Activated naive CD4-positive, alpha-beta T cell treated with anti-CD3 and anti-CD28 coated beads, Interleukin-2, amount 50 U/mL, for 72 hours (primary cell): Measurements from ENCODE around the gene VPS35L. TPM values are rescaled to one million over a fixed set of nuclear protein-coding genes. Genes with fewer than 3 reads are reported as not detected.

Experiments
- ATAC-seq, 2 donors: fragments of 150-1000 bp; cut with Tn5 transposase; 2 replicates each; pipeline ENCODE4 v1.10.0; 2021; ENCODE audit warnings: mild to moderate bottlenecking in 2 of 2, moderate library complexity in 2 of 2
- DNase-seq, 2 donors: peaks; one replicate each; pipeline ENCODE4 v3.0.0; 2021 to 2022; ENCODE audit warnings: low spot score in 2 of 2
- H3K27ac Mint-ChIP-seq, 2 donors: one replicate each; pipeline ENCODE4 v1.8.0; 2022; ENCODE audit warnings: mild to moderate bottlenecking in 2 of 2, mixed read lengths in 2 of 2
- H3K36me3 Mint-ChIP-seq, 2 donors: one replicate each; pipeline ENCODE4 v1.8.0; 2022; ENCODE audit warnings: mixed read lengths in 2 of 2
- H3K9me3 Mint-ChIP-seq, 2 donors: one replicate each; pipeline ENCODE4 v1.8.0; 2022; ENCODE audit warnings: mixed read lengths in 2 of 2
- total RNA-seq, 2 donors: library from RNA; stranded (reverse); gene quantifications; one replicate each; pipeline ENCODE4 v1.2.3, GENCODE V29; 2022

The VPS35L gene
- total RNA-seq, 2 donors from 2014 or later: 47.5 to 49.0 TPM

DNA sequence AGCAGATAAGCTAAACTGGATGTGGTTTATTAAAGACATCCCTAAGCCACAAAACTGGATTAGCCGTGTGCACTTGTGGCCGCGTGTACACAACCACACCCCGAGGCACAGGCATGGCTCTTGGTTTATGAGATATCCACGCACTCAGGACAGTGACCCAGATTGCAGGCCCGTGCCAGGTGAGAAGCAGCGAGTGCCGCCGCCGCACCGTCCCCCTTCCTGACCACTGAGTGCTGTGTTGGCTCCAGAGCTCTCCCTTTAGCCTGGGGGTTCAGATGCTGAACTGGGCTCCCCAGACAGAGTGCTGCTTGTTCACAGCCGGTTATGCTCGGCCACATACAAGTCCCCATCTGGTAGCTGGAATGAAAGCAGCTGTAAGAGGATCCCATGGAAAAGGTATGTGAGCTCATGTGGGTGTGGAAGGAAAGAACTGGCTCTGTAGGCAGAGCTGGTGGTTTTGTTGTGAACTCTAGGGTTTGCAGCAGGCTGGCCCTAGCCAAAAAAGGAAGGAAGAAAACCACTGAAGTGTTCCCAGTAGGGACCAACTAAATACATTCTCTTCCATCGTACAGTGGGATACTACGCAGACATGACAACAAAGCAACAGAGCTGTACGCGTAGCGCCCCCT, 133.0 kb downstream of the VPS35L start:
- DNase-seq (no peak), ATAC-seq (no peak)
- Mint-ChIP-seq H3K9me3 (peaks cover 0 to 2% of the 10 kb centered on the region in 2 donors), H3K36me3 (peaks cover 26 to 48% of the 10 kb centered on the region in 2 donors), H3K27ac (peak overlapping the region; percentile 50)

DNA sequence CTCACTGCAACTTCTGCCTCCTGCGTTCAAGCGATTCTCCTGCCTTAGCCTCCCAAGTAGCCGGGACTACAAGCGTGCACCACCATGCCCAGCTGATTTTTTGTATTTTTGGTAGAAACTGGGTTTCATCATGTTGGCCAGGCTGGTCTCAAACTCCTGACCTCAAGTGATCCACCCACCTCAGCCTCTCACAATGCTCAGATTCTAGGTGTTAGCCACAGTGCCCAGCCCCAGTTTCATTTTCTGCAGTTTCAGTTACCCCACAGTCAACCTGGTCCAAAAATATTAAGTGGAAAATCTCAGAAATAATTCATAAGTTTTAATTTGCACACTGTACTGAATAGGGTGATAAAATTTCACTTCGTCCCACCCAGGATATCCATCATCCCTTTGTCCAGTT, 133.8 kb downstream of the VPS35L start:
- peak overlapping the region in 1 of 2 donors; percentile 65 for H3K27ac Mint-ChIP-seq
- H3K9me3 Mint-ChIP-seq: no peaks in the 10 kb centered on the region
- peaks cover 20 to 43% of the 10 kb centered on the region in 2 donors for H3K36me3 Mint-ChIP-seq
- ATAC-seq (peak in 1 of 2 donors; percentile 37), DNase-seq (no peak)

DNA sequence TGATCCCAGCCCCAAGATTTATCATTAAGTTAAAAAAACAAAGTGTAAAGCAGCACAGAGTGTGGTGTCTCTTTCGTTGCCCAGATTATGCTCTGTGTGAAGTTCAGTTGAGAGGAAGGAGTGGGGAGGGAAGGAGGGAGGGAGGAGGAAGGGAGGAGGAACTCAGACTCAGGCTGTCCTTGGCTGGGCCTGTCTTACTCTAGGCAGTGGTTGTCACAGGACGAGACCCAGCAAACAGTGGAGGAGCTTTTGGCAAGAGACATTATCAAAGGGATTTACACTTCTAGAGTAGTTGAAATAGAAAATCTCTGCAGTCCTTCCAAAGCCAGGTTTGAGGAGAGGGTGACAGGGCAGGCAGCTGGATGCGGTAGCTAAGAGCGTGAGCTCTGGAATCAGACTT, 134.7 kb downstream of the VPS35L start:
- DNase-seq (no peak), ATAC-seq (no peak)
- Mint-ChIP-seq H3K27ac (no peak overlapping the region), H3K36me3 (peaks cover 15 to 35% of the 10 kb centered on the region in 2 donors), H3K9me3 (no peaks in the 10 kb centered on the region)

DNA sequence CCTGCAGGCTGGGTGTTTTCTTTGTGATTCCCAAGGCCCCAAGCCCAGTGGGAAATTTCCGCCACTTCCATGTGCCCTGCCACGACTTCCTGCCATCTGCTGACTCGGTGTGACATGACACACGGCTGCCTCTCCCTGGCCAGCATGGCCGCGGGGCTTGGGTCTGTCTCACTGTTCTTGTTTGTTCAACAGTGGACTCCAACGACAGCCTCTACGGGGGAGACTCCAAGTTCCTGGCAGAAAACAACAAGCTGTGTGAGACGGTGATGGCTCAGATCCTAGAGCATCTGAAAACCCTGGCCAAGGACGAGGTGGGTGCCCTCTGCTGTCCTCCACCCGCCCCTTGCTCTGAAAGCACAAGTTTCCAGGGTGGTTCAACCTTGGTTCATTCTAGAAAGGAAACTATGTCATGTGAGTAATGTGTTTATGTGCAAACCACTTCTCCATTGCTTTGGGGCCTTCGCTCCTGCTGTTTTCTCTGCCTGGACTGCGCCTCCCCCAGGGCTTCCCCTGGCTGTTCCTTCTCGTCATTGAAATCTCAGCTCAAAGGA, 135.7 kb downstream of the VPS35L start:
- H3K9me3 Mint-ChIP-seq: no peaks in the 10 kb centered on the region
- ATAC-seq (no peak), DNase-seq (no peak)
- H3K36me3 Mint-ChIP-seq: peaks cover 5 to 26% of the 10 kb centered on the region in 2 donors
- H3K27ac Mint-ChIP-seq: peak overlapping the region; percentile 23 to 85

DNA sequence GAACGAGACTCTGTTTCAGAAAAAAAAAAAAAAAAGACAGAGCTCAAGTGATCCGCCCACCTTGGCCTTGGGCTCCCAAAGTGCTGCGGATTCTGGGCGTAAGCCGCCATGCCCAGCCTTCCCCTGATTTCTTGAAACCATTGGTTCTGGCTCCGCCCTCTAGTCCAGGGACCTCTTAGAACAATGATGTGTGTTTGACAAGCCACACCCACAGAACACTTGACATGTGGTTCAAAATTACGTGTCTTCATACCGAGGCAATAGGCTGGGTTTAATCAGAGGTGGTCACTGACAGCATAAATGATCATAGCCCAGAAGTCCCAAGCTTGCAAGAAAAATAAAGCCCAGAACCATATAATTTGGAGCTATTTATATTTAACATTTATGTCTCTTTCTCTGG, 139.5 kb downstream of the VPS35L start:
- Mint-ChIP-seq H3K9me3 (no peaks in the 10 kb centered on the region), H3K36me3 (peaks cover 16 to 35% of the 10 kb centered on the region in 2 donors), H3K27ac (peak overlapping the region in 1 of 2 donors; percentile 82)
- DNase-seq (no peak), ATAC-seq (no peak)

DNA sequence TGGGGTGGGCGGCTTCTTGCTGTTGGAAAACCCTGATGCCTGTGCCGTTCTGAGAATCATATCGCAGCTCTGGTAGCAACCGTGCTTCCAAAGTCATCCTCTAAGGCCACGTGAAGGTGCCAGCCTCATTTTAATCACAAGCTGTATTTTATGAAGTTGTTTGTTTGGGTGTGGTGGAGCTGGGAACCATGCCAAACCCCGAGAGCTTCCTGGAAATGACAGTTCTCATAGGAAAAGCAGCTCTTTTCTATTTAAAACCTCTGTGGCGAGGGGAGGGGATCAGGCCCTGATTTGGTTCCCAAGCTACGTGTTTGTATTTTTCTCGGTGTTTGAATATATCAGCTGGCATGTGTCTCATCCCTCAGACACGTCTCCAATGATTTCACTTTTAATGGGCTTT, 140.8 kb downstream of the VPS35L start:
- Mint-ChIP-seq H3K9me3 (no peaks in the 10 kb centered on the region), H3K36me3 (peaks cover 21 to 48% of the 10 kb centered on the region in 2 donors), H3K27ac (peak overlapping the region; percentile 82 to 88)
- ATAC-seq (peak; percentile 30 to 52), DNase-seq (peak in 1 of 2 donors; percentile 30)

DNA sequence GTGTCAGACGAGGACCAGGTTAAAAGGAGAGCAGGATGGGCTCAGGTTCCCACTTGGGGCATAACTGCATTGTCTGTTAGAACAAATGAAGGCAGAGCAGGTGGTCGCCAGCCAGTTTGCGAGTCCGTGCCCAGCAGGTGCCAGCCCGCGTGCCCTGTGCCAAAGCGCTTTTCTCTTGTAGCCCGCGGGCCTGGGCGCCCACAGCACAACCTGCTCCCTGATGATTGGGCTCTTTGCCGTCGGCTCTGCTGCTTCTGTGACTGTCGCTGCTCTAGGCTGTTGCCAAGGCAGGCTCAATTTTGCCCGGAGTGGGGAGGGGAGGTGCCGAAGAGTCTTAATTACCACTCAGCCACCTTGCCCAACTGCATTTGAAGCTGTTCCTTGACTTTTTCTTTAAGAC, 141.5 kb downstream of the VPS35L start:
- no peak for ATAC-seq
- peaks cover 21 to 44% of the 10 kb centered on the region in 2 donors for H3K36me3 Mint-ChIP-seq
- H3K9me3 Mint-ChIP-seq: no peaks in the 10 kb centered on the region
- no peak for DNase-seq
- peak overlapping the region; percentile 82 to 88 for H3K27ac Mint-ChIP-seq

DNA sequence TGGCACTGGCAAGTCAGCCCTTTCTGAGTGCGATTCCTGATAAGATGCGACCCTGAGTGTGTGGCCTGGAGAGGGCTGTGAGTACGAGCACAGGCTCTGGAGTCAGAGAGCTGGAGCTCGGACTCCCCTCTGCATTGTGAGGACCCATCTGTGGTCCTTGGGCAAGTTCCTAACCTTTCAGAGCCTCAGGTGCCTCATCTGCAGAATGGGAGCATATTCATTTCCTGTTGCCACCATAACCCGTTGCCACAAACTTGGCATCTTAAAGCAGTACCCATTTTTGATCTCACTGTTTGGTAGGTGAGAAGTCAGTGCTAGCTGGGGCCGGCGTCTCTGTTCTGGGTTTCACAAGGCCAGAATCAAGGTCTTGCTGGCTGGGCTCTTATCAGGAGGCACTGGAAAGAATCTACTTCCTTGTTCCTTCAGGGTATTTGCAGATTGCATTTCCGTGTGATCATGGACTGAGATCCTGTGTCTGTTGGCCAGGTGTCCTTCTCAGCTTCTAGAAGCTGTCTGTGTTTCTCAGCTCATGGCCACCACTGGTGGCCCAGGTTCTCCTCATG, 142.3 kb downstream of the VPS35L start:
- ATAC-seq: peak in 1 of 2 donors; percentile 45
- H3K36me3 Mint-ChIP-seq: peaks cover 21 to 39% of the 10 kb centered on the region in 2 donors
- DNase-seq: no peak
- H3K27ac Mint-ChIP-seq: peak overlapping the region; percentile 37 to 82
- no peaks in the 10 kb centered on the region for H3K9me3 Mint-ChIP-seq

DNA sequence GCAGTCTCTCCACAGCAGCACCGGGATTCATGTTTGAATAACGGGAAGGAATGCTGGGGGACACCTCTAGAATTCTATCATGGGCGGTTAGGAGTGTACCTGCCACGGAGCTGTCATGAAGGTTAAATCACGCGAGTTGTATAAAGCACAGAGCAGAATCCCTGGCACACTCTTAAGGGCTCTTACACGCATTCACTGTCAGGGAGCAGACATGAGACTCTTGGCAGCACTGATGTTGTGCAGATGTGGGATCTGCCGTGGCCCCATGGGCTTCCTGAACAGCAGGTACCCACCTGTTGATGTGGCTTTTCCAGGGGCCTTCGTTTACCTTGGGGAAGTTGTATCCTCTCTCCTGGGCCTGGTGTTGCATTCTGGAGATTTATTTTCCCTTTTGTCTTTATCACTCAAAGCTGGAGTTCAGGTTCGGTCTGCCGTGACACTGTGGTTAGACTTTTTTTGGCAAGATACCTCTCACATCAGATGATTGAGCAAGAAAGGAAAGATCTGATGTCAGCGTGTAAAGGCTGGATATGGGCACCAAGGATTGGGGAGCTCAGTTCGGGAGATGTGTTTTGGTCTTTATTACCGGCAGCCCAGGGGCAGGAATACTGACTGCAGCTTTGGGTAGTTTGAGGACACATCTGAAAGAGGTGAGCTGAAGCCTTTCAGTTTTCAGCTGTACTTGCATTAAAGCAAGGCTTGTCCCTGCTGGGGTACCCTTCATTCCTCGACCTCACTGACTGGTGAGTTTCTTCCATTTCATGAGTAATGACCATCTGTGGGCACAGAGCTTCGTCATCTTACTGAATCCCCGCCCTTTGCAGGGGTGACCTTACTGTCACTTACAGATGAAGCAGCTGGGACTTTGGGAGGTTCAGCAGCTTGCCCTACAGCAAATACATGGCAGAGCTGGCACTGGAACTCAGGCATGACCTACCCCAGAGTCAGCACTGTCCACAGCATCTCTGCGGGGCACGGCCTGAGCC, 143.3 kb downstream of the VPS35L start:
- ATAC-seq (peak; percentile 47 to 71), DNase-seq (no peak)
- Mint-ChIP-seq H3K27ac (peak overlapping the region; percentile 37 to 79), H3K36me3 (peaks cover 21 to 43% of the 10 kb centered on the region in 2 donors), H3K9me3 (no peaks in the 10 kb centered on the region)

DNA sequence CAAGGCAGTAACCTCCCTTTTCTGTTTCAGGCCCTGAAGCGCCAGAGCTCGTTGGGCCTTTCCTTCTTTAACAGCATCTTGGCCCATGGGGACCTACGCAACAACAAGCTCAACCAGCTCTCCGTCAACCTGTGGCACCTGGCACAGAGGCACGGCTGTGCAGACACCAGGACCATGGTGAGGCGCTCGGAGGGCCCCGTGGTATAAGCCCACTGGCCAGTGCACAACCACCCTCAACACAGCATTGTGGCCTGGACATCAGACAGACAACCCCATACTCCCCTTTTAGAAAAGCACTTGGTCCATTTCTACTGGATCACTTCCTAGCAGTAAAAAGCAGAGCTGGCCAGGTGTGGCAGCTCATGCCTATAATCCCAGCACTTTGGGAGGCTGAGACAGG, 144.0 kb downstream of the VPS35L start:
- peaks cover 21 to 50% of the 10 kb centered on the region in 2 donors for H3K36me3 Mint-ChIP-seq
- no peaks in the 10 kb centered on the region for H3K9me3 Mint-ChIP-seq
- no peak for DNase-seq
- peak overlapping the region in 1 of 2 donors; percentile 79 for H3K27ac Mint-ChIP-seq
- no peak for ATAC-seq

DNA sequence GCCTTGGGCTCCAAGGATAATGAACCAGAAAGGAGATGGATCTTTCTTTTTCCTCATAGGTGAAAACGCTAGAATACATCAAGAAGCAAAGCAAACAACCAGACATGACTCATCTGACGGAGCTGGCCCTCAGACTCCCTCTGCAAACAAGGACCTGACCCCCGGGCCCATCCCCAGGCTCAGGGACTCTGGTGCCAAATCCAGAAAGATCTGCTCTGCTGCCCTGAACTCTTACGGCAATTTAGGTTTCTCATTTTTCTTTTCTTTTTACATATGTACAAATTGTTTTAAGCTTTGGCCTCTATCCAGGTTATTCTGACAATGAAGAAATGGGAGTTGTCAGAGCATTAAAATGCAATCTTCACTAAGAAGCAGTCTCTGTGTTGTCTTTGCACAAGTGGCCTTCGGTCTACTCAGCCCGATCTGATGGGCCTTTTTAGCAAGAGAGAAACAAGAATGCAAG, 144.8 kb downstream of the VPS35L start:
- Mint-ChIP-seq H3K36me3 (peaks cover 28 to 58% of the 10 kb centered on the region in 2 donors), H3K9me3 (no peaks in the 10 kb centered on the region), H3K27ac (peak overlapping the region; percentile 44 to 64)
- ATAC-seq (no peak), DNase-seq (no peak)

DNA sequence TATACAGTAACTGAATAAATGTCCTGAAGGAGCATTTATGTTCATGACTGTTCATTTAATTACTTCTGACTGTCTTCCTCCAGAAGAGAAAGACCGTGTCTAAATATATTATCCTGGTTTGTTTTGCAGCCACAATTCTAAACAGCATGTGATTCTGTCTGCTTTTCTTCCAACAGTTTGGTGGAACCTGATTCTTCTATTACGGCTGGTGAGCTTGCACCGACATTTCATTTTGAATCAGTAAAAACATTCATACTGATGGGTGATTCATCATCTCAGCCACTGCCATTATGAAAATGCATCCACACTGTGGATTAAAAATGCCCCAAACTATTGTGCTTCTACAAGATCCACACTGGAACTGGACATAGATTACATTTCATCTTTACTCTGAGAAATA, 145.6 kb downstream of the VPS35L start:
- DNase-seq (no peak), ATAC-seq (peak; percentile 19 to 63)
- peak overlapping the region in 1 of 2 donors; percentile 36 for H3K27ac Mint-ChIP-seq
- no peaks in the 10 kb centered on the region for H3K9me3 Mint-ChIP-seq
- H3K36me3 Mint-ChIP-seq: peaks cover 28 to 65% of the 10 kb centered on the region in 2 donors

DNA sequence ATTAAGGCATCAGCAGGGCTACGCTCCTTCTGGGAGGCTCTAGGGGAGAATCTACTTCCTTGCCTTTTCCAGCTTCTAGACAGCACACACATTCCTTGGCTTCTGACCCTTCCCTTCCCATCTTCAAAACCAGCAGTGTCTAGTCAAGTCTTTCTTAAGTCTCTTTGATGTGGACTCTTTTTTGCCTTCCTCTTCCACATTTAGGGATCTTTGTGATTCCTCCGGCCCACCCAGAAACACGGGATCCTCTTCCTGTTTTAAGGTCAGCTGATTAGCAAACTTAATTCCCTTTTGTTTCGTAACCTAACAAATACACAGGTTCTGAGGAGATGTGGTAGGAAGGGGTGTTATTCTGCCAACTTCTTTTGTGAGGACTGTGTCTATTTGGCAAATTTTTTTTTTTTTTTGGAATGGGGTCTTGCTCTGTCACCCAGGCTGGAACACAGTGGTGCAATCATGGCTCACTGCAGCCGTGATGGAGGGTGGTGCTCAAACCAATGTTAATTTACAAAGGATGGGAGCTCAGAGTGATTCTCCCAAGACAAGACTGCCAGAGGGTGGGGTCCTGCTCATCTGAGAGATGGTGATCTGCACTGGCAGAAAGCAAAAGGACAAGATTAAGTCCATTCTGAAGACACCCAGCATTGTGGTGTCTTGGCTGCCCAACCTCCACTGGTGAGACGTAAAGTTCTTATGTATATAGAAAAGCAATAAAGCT, 147.8 kb downstream of the VPS35L start:
- H3K27ac Mint-ChIP-seq: peak overlapping the region in 1 of 2 donors; percentile 29
- DNase-seq (no peak), ATAC-seq (no peak)
- H3K36me3 Mint-ChIP-seq: peaks cover 25 to 53% of the 10 kb centered on the region in 2 donors
- H3K9me3 Mint-ChIP-seq: no peaks in the 10 kb centered on the region

DNA sequence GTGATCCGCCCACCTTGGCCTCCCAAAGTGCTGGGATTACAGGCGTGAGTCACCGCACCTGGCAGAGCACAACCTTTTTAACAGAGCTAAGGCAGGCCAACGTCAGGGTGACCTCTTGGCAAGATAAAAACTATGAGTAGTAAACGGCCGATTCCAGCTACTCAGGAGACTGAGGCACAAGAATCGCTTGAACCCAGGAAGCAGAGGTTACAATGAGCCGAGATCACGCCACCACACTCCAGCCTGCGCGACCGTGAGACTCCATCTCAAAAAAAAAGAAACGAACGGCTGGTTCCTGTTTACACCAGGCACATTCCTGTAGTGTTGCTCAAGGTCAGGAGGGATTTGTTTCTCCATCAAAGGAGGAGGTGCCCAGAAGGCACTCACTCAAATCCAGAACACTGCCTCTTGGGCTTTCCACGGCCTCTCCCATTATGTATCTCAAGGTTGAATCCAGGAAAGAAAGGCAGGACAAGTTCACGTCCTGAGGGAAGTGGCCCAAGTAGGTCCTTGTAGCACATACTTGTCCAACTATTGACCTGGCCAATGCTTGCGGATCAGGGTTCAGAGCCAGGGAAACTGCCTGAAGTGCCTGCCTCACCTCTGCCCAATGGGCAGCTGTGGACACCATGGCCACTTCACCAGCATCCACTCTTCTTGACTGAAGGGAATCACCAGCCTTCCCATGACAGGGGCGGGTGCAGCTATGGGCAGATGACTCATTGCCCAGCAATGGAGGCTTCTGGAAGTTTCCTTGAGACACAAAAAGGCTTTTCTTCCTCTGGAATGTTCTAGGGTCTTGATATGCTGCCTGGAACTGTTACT, 149.0 kb downstream of the VPS35L start:
- H3K27ac Mint-ChIP-seq: peak overlapping the region in 1 of 2 donors; percentile 66
- no peak for ATAC-seq

DNA sequence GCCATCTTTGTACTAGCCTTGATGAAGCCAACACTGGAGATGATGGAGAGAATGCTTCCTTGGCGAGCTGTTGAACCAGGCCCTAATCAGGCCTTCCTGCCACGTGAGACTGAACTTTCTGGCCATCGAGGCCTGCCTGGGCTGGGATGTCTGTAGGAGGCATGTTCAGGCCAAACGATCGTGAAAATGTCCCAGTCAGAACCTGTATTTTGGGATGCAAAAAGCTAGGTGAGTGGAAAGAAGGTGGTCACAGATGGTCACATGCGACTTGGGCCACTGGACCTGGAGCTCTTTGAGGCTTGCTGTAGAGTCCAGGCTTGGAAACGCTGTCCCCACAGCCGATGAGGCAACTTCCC, 149.6 kb downstream of the VPS35L start:
- H3K36me3 Mint-ChIP-seq: peaks cover 22 to 59% of the 10 kb centered on the region in 2 donors
- ATAC-seq: no peak
- peak overlapping the region in 1 of 2 donors; percentile 66 for H3K27ac Mint-ChIP-seq
- DNase-seq: no peak
- H3K9me3 Mint-ChIP-seq: no peaks in the 10 kb centered on the region

More for the DNA sequence above, 149.0 kb downstream of the VPS35L start:
- Mint-ChIP-seq H3K9me3 (no peaks in the 10 kb centered on the region), H3K36me3 (peaks cover 21 to 56% of the 10 kb centered on the region in 2 donors)
- DNase-seq: no peak
